ENCODE data around the gene ADRM1.

ADRM1 gene

GRCh38 chr20:62326959-62327725 is 24.3 kb downstream of the ADRM1 start:
- no peak for DNase-seq

GRCh38 chr20:62327726-62328495 is 25.1 kb downstream of the ADRM1 start:
- no peak for DNase-seq

- no peak for DNase-seq
Measured at GRCh38 chr20:62328684-62329388, 26.0 kb downstream of the ADRM1 start.

- no peak for DNase-seq
Measured at GRCh38 chr20:62329389-62330377, 26.9 kb downstream of the ADRM1 start.

GRCh38 chr20:62330576-62331317 is 27.9 kb downstream of the ADRM1 start:
- no peak for DNase-seq

- DNase-seq, result no peak
Measured at GRCh38 chr20:62331347-62331746, 28.6 kb downstream of the ADRM1 start.

GRCh38 chr20:62332421-62332820 is 29.6 kb downstream of the ADRM1 start:
- no peak for DNase-seq

GRCh38 chr20:62332989-62333819 is 30.4 kb downstream of the ADRM1 start:
- no peak for DNase-seq

- DNase-seq, result no peak
Measured at GRCh38 chr20:62333820-62334595, 31.2 kb downstream of the ADRM1 start.

GRCh38 chr20:62334881-62335280 is 32.1 kb downstream of the ADRM1 start:
- DNase-seq, result no peak

- DNase-seq, result no peak
Measured at GRCh38 chr20:62335532-62335931, 32.7 kb downstream of the ADRM1 start.

GRCh38 chr20:62336329-62336728 is 33.5 kb downstream of the ADRM1 start:
- no peak for DNase-seq

GRCh38 chr20:62336775-62337557 is 34.2 kb downstream of the ADRM1 start:
- DNase-seq, result no peak

- no peak for DNase-seq
Measured at GRCh38 chr20:62337558-62338293, 34.9 kb downstream of the ADRM1 start.

GRCh38 chr20:62338294-62338620 is 35.5 kb downstream of the ADRM1 start:
- no peak for DNase-seq

- DNase-seq, result no peak
Measured at GRCh38 chr20:62339647-62340062, 36.9 kb downstream of the ADRM1 start.

GRCh38 chr20:62342910-62343309 is 40.1 kb downstream of the ADRM1 start:
- no peak for DNase-seq

GRCh38 chr20:62344092-62344491 is 41.3 kb downstream of the ADRM1 start:
- DNase-seq, result no peak

All from fibroblast of skin of right quadriceps (primary cell).